GM20431 (cell line): ENCODE results near the gene ZNF473.

ENCODE experiments used
- in situ Hi-C: fragments of 300-500 bp; cut with MseI, MboI; formaldehyde crosslinking; loops from one replicate; pipeline ENCODE4 v1.15.0; 2020; ENCODE audit warnings: low sequenced_read_pairs; ENCODE audit not compliant: unreplicated experiment

ZNF473 gene

GRCh38 chr19:50025794-50026549, at the start of gene ZNF473:
Gene ZNF473 (plus strand): TSS chr19:50026005. CDS start chr19:50031083, 5,078 bp downstream.
- in situ Hi-C loops: no loop called here

DNA sequence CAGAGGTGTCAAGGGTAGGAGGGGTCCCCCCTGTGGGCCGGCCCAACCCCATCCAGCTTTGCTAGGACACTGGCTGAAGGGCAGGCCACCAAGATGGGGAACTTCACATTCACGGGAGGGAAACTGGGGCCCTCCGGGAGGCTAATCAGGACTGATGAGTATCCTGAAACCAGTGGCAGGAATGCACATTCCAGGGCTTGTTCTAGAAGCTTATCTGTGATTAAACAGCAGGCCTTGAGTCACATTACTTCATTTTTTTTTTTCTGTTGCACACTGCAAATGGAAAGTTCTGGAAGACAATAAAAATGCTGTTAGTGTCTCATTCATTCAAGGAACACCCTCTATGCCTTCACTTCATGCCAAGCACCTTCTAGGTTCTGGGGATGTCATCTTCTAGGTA, 49.3 kb upstream of the ZNF473 start:
- in situ Hi-C loops: no loop called here

DNA sequence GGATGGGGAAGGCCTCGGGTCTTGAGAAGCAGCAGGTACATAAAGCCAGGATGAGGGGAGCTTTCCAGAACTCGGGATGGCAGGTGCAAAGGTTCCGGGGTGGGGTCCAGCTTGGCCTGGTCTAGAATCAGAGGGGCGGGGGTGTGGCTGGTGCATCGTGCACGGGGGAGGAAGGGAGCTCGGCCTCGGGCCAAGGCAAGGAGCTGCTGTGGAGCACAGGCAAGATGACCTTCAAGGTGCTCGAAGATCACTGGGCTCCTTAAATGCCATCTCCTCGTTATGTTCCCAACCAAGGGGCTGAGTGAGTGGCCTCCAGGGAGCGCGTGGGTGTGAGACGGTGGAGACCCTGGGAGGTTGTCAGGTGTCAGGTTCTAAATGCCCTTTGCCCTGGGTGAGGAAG, 48.7 kb upstream of the ZNF473 start:
- in situ Hi-C loops: no loop called here

DNA sequence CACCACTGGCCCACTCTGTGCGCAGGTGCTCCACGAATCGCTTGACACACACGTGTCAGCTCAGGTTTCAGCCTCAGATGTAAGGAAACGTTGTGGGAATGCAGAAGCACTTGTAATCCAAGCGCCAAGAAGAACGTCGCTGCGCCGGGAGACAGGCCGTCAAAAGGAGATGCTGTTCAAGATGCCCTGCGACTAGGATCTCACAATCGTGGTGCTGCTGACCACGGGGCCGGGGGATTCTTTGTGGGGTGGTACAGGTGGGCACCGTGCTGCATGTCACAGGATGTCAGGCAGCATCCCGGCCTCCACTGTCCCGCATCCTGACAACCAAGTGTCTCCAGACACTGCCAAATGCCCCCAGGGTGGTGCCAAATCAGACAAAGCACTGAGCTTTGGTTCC, 47.9 kb upstream of the ZNF473 start:
- in situ Hi-C loops: no loop called here

GRCh38 chr19:49978324-49978723, 47.5 kb upstream of the ZNF473 start:
- in situ Hi-C loops: no loop called here

GRCh38 chr19:49981603-49982593, 43.9 kb upstream of the ZNF473 start:
- in situ Hi-C loops: no loop called here

GRCh38 chr19:49983645-49984229, 42.1 kb upstream of the ZNF473 start:
- in situ Hi-C loops: no loop called here

- in situ Hi-C loops: no loop called here
These were observed 41.3 kb upstream of the ZNF473 start for GRCh38 chr19:49984491-49984890.

DNA sequence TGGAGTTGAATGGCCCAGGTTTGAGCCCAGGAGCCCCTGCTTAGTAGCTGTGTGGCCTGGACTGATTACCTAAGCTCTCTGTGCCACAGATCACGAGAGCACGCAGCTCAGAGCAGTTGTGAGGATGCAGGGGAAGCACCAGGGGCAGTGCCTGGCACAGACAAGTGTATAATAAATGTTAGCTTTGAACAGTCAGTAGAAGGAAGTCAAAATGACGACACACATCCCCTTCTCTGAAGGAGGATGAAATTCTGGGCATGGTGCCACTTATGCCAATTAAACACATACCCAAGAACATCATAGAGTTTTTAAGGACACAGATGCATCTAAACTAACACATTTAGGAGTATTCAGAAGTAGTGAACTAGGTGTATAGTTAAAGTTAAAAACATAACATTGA, 39.9 kb upstream of the ZNF473 start:
- in situ Hi-C loops: no loop called here

DNA sequence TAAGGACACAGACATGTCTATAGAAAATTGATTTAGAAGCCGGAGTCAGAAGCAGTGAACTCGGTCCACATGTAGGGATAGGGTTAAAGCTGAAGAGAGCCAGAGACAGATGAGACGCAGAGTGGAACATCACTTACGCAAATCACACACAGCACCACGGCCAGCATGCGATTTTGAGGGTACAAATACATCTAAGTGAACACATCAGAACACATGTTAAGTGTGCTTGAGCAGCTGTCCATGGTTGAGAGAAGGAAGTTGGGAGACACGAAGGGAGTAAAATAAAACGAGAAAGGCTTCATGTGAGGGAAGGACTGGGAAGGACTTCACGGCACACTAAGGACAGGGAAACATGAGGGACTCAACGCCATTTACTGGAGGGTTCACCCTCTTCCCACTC, 39.5 kb upstream of the ZNF473 start:
- in situ Hi-C loops: no loop called here

- in situ Hi-C loops: no loop called here
These were observed 38.6 kb upstream of the ZNF473 start for GRCh38 chr19:49987159-49987698.

DNA sequence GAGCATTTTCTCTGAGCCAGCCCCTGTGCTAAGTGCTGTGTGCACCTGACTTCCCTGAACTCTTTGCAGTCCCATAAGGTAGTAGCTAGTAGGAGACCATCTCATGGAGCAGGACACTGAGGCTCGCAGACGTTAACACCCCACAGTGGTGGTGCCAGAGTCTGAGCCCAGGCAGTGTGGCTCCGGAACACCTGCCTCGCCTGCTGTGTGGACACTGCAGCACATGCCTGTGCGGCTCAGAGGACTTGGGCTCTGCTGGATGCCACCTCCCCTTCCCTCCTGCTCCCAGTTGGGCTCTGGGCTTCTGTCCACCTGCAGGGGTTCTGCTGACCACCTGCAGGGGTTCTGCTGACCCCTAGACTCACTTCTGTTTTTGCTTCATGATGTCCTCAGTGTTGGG, 37.8 kb upstream of the ZNF473 start:
- in situ Hi-C loops: no loop called here

DNA sequence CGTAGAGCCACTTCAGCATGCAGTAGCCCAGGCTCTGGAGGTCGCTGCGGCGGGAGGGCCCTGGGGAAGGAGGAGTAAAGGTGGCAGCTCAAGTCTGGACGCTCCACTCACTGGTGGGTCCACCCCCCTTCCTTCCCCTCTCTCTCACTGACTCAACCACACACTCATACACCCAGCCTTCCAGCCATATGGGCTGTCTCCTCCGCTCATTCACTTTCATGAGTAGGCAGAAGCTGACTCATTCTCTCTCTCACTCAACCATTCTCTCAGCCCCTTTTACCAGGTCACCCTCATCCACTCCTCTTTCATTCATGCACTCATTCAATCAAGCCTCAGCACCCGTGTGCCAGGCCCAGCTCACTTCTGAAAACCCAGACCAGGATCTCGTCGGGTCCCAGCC, 37.4 kb upstream of the ZNF473 start:
- in situ Hi-C loops: no loop called here

DNA sequence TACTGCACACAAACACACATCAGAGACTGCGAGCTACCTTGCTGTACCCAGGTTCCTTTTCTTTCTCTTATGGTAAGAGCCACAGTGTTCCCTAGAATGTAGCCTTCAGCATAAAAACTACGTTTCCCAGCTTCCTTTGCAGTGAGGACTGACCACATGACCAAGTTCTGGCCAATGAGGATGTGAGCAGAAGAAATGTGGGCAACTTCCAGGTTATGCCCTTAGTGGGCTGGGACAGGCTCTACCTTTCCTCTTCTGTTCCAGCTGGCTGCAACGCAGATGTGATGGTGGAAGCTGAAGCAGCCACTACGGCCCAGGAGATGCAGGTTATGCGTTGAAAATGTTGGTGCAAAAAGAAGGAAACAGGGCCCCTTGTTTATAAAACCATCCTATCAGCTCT, 28.1 kb upstream of the ZNF473 start:
- in situ Hi-C loops: no loop called here

GRCh38 chr19:49999371-50000010, 26.3 kb upstream of the ZNF473 start:
- in situ Hi-C loops: no loop called here

DNA sequence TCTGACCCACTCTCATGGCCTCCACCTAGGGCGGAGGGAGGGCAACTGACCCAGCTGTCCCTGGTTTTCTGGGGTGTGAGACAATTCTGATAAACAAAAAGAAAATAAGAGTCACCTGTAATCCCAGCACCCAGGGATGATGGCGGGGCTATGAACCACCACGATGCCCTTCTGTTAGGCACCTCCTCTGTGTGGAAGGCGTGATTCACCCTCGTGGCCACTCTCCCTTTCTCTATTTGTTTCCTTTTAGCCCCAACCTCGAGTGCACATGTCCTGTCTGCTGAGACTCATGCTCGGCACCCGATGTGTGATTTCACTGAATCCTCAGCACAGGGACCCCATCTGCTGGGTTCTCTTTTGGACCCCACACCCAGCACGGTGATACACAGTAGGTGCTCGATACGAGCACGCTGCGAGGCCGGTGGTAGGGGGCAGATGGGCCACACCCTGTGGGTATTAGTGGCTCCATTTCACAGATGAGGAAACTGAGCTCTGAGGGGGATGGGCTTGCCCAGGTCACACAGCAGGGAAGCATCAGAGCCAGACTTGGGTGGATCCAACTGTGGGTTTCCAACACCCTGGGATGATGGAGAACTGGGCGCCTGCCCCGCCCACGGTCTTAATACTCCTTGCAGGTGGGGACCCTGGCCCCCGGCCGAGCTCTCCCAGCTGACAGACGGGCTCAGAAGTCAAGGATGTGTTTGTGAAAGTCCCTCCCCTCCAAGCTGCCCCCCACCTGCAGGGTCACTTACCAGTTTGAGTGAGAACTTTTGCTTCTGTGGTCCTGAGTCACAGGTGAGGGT, 25.6 kb upstream of the ZNF473 start:
- in situ Hi-C loops: no loop called here

DNA sequence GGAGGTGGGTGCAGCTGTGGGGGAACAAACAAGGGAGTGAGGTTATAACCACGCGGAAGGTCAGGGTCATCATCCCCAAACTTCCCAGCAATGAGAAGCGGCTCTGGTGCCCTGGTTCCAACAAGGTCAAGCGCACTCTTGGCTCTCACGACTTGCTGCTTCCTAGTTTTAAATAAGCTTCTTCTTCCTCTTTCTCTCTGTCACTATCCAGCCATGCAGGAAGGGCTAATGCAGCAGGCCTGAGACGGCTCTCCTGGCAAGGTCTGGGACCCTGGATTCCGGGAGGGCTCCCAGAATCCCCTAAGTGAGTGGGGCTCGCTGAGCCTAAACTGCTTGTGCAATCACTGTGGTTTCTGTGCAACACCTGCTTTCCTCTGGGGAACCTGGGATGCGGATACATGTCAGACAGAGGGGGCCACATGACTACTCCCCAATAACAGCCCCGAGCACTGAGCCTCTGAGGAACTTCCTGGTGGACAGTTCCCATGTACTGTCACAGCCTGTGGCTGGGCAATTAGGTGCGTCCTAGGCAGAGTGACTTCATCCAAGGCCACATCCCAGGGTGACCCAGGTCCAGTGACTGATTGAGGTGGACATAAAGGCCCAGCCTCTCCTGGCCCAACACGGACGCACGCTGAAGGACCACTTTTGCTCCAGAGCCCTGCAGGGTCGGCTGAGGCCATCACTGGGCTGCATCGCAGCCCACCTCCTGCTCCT, 24.8 kb upstream of the ZNF473 start:
- in situ Hi-C loops: no loop called here

DNA sequence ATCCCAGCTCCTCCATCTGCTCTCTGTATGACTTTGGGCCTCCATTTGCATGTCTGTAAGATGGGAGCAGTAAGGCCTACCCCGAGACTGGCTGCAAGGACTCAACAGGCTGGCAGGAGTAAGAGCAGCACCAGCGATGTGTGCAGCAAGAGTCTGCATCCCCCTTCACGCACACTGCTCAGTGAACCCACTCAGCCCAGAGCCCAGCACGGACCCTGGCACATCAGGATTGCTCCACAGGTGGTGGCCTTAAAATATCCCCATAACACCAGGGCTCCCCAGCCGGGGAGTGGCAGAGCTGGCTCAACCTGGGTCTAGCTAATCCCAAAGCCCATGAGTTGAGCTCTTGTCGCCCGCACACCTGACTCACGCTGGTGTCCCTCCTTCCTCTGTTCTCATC, 24.0 kb upstream of the ZNF473 start:
- in situ Hi-C loops: no loop called here
